ENCODE results near the gene TMTC1.
A peak's percentile ranks its signal among the peaks of the same experiment; 100 is the strongest.
"Not testable (repeated sequence)": the region's sequence is repeated elsewhere in the genome, so short reads cannot be mapped to it uniquely, and the experiment has no call there.

Gene TMTC1

GRCh38 chr12:29783773-29784666 is at the start of gene TMTC1:
Gene TMTC1 (minus strand): TSS chr12:29783942. CDS start chr12:29783751, 191 bp downstream.
- DNase-seq, result no peak

GRCh38 chr12:29831173-29831572 is 47.4 kb upstream of the TMTC1 start:
- no peak for DNase-seq

GRCh38 chr12:29830391-29830790 is 46.6 kb upstream of the TMTC1 start:
- DNase-seq, result no peak

GRCh38 chr12:29818916-29819623 is 35.3 kb upstream of the TMTC1 start:
- DNase-seq, result no peak

- no peak for DNase-seq
These were observed 33.4 kb upstream of the TMTC1 start for GRCh38 chr12:29816874-29817725.

GRCh38 chr12:29809616-29810361 is 26.0 kb upstream of the TMTC1 start:
- not testable (repeated sequence) for DNase-seq

- no peak for DNase-seq
These were observed 23.4 kb upstream of the TMTC1 start for GRCh38 chr12:29807129-29807528.

- no peak for DNase-seq
These were observed 20.3 kb upstream of the TMTC1 start for GRCh38 chr12:29804019-29804418.

GRCh38 chr12:29799591-29799990 is 15.8 kb upstream of the TMTC1 start:
- no peak for DNase-seq

GRCh38 chr12:29797565-29798355 is 14.0 kb upstream of the TMTC1 start:
- no peak for DNase-seq

- DNase-seq, result no peak
These were observed 13.1 kb upstream of the TMTC1 start for GRCh38 chr12:29796823-29797263.

GRCh38 chr12:29795715-29796114 is 12.0 kb upstream of the TMTC1 start:
- DNase-seq, result no peak

GRCh38 chr12:29794862-29795261 is 11.1 kb upstream of the TMTC1 start:
- DNase-seq, result no peak

GRCh38 chr12:29792853-29793252 is 9.1 kb upstream of the TMTC1 start:
- DNase-seq, result no peak

GRCh38 chr12:29792132-29792531 is 8.4 kb upstream of the TMTC1 start:
- DNase-seq, result no peak

- no peak for DNase-seq
These were observed 620 bp downstream of the TMTC1 start for GRCh38 chr12:29782871-29783772.

- DNase-seq, result peak; percentile 5
These were observed 1.4 kb downstream of the TMTC1 start for GRCh38 chr12:29782285-29782870.

GRCh38 chr12:29781705-29782266 is 2.0 kb downstream of the TMTC1 start:
- DNase-seq, result no peak

GRCh38 chr12:29781188-29781587 is 2.6 kb downstream of the TMTC1 start:
- no peak for DNase-seq

- DNase-seq, result no peak
These were observed 3.7 kb downstream of the TMTC1 start for GRCh38 chr12:29780084-29780483.
